GM10847 (cell line): ENCODE results near the gene MPZL2.

Experiments
- POLR2A ChIP-seq: IDR thresholded peaks from 2 replicates; pipeline ENCODE4 v1.6.1; 2011; ENCODE audit not compliant: insufficient read length; ENCODE audit errors: extremely low read depth

Gene MPZL2

DNA sequence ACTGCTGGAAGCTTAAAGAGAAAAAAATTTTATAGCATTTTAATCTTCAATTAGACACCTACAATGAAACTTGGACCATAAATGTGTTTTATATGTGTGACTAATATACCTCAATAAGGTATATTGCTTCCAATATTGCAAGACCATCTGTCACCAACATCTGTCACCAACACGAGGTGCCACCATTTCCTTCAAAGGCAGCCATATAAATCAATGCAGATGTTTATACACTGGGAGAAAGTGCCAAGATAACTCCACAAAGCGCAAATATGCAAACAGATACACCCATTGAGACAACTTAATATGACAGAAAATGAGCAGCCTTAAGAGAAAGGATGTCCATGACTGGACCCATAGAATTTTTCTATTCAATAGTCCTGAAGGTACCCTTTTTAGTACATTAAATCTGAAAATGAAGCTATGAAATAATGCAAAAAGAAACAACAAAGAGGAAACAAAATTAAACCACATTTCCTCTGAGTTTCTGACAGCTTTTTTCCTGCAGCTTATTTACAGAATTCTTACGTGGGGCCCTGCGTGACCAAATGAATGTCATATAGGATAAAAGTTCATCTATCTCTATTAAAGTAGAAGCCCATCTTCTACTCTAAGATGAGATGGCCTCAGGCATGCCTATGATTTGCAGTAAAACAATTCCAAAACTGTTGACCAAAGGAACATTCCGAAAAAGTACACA lies 24.4 kb downstream of the MPZL2 start:
- no peak for TF ChIP-seq POLR2A

DNA sequence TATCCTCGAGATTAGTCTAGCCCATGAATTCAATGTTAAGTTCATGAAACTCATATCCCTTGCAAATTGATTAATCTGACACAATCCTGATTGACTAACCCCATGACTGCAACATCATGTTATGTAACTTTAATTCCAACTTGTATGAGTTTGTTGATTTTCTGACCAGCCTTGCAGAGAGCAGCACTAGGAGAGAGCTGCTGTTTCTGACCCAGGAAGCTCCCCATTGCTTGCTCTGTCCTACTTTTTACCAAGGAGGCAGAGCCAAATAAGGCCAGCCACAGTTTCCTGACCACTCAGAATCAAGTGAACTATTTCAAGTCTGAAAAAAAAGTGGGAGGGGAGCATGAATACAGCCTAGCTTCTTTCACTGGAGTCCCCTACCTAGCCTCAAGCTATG lies 25.2 kb downstream of the MPZL2 start:
- TF ChIP-seq POLR2A: no peak

DNA sequence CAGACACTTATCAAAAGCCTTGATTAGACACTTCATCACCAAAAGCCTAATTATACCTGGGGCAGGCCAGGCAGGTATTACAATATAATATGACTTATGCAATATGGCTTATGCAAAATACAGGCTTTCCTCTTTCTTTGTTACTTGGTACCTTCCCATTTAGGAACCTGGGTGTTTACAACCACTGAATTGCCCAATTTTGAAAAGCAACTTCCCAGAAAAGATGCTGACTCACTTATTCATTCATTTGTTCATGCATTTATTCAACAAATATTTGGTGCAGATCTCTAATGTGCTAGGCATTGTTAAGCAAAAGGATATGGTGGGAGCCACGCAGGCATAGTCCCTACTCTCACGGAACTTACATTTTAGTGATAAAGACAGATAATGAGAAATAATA lies 25.7 kb downstream of the MPZL2 start:
- no peak for TF ChIP-seq POLR2A

DNA sequence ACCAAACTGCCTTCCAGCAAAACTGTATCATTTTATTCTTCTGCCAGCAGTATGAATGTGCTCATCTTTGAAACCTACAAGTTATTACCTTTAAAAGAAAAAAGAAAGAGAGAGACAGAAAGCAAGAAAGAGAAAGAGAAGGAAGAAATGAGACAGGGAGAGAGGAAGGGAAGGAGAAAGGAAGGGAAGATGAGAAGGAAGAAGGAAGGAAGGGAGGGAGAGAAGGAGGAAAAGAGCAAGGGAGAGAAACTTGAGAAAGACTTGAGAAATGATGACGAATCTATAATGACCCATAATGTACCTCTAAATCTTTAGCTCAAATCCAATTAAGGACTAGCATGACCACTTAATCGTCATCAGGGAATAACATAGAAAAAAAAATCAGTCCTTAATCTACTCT lies 27.9 kb downstream of the MPZL2 start:
- no peak for TF ChIP-seq POLR2A

DNA sequence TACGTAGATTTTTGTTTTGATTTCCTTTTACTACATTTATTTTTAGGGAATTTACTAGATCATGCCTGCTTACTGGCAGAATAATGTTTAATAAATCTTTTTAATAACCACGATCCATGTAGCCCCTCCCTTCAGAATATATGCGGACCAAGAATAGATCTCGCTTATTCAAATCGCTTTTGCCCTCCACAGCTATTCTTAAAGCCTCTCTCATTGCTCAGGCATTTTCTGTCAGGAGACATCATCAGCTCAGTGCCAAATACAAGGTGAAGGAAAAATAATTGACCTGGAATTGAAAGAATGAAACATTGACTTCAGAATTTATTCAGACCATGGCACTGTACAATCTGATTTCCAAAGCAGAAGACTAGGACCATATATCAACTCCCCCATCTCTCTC lies 29.3 kb downstream of the MPZL2 start:
- TF ChIP-seq POLR2A: no peak

DNA sequence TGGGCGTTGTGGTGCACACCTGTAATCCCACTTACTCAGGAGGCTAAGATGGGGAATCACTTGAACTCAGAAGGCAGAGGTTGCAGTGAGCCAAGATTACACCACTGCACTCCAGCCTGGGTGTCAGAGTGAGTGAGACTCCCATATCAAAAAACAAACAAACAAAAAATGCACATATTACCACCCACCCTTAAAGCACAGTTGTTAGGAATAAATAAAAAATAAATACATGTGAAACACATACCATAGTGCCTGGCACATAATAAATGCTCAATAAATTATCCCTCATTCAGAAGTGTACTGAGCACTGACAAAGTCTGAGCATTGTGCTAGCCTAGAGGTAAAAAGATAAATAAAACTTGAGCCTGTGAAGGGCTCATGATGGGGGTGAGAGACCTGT lies 30.2 kb downstream of the MPZL2 start:
- no peak for TF ChIP-seq POLR2A

DNA sequence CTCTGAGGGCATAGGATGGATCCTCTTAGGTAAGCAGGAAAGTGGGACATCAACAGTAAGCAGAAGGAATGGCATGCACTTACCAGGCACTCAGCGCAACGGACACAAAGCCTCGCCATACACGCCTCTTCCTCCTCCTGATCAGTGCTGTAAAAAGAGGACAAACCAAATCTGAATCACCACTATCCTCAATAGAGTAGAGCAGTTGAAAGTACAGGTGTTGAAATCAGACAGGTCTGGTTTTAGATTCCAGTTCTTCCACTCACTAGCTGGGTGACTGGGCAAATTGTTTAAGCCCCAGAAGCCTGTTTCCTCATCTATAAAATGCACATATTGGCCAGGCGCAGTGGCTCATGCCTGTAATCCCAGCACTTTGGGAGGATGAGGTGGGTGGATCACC lies 30.7 kb downstream of the MPZL2 start:
- no peak for TF ChIP-seq POLR2A

DNA sequence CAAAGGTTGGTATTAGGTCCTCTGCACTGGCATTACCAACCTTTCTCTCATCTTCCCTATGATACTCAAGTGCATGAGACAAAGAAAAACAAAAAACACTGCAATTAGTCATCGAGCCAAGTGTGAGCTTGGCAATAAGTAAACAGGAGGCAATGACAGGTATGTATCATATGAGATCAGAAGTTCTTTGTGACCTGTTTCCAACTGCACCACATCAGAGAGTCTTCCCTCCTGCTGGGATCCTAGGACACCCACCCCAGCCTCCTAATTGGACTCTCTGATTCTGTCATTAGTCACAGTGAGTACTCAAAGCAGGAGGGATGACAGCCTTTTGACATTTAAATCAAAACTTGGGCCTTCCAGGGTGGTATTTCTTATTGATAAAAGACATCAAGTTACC lies 31.4 kb downstream of the MPZL2 start:
- no peak for TF ChIP-seq POLR2A

DNA sequence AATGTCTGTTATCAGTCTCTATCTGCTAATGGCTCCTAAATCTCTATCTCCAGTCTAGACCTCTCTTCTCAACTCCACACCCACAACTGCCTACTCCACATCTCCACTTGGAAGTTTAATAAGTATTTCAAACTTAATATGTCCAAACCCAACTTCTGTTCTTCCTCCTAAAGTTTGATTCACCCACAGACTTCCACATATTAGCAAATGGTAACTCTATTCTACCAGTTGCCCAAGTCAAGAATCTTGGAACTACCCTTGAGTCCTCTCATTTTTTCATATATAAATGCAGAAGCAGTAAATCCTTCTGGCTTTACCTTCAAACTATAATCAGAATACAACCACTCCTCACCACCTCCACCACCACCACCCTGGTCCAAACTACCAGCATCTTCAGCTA lies 32.6 kb downstream of the MPZL2 start:
- no peak for TF ChIP-seq POLR2A

DNA sequence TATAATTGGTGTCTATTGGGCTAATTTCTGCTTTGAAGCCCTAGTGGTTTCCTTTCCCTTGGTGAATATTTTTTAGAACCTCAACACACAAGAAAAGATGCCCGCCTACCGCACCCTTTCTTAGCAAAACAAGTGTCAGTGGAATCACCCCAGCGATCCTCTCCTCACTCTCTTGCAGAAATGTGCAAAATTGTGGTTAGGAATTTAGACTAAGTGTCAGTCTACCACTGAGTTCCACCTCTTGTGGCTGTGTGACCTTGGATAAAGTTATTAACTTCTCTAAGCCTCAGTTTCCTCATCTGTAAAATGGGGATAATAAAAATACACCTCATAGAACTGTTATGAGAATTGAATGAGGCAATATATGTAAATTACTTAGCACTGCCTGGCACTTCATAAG lies 34.0 kb downstream of the MPZL2 start:
- no peak for TF ChIP-seq POLR2A

DNA sequence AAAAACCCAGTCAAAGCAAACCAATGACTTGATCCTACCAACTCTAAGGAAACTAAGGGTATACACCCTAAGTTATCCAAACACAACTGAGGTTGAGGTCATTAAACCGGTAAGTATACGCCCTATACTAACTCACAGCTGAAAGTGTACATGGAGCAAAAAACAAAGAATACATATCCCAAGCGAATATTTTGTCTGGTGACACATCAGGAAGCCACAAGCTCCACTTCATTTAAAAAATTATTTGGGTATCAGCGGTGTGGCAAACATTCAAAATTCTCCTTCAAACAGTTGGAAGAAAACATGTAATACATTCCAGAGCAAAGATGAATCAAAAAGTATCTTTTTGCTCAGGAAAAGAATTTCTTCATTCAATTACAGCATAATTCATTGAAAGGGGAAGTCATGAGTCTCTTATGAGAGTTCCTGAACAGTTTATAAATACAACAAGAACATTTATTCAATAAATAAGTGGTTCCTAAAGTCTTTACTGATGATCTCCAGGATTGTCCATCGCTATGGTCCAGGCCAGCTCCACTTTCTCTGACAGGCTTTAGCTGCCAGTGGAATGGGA lies 34.7 kb downstream of the MPZL2 start:
- TF ChIP-seq POLR2A: no peak

DNA sequence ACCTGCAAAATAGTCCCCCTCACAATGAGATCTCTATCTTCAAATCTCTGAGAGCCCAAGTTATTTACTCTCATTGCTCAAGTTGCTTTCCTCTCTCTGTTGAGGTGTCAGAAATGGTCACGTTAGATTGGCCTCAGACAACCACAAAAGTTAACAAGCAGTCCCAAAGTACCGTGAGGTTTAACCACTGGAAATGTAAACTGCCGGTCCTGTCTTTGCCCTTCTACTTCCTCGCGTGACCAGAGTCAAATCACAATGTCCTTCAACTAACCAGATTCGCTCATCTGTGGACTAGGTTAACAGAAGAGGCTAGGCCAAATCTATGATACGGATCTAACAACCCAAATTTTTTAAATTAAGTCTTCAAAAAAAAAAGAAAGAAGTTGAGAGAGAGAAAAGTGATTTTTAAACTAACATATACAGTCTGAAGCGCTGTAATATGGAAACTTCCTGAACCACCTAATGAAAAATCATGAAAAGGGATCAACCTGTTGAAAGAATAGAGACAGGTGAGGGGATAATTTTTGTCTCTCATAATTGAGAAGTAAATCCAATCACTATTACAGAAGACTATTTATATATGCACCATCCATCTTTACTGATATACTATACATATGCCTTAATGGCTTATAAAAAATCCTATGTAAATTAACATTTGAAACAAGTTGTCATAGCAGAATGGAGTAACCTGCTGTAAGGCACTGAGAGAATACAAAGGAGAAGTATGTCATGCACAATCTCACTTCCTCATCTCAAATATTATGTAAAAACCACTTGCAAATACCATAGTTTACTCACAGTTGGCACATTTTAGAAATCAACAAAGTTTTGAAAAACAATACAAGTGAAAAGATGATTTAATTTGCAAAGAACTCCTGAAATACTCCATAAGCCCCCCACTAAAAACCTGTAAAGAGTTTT lies 36.0 kb downstream of the MPZL2 start:
- no peak for TF ChIP-seq POLR2A

DNA sequence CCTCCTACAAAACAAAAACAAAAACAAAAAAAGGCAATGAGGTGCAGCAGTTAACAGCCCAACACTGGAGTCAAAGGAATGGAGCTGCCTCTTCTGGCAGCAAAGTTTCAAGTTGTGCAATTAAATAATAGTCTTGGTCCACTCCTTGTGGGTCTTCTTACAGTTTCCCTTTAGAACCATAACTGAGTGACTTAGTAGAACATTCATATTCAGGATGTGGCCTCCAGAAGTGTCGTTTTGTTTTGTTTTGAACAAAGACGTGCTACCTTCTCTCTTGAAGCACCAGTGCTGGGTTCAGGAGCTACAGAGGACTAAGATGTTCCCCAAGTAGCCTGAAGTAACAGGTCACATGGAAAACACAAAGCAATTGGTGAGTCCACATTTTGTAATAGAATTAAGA lies 37.3 kb downstream of the MPZL2 start:
- no peak for TF ChIP-seq POLR2A

DNA sequence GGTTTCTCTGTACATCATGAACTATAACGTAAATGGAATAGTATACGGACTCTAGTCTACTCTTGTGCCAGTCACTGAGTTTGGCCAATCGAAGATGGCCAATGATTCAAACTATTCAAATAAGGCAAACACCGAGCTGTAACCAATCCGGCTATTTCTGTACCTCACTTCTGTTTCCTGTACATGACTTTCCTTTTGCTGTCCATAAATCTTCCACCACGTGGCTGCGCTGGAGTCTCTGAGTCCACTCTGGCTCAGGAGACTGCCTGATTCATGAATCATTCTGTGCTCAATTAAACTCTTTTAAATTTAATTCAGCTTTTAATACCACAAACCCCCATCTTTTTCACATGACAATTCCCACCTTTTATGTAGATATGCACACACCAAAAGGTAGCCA lies 37.8 kb downstream of the MPZL2 start:
- TF ChIP-seq POLR2A: no peak

DNA sequence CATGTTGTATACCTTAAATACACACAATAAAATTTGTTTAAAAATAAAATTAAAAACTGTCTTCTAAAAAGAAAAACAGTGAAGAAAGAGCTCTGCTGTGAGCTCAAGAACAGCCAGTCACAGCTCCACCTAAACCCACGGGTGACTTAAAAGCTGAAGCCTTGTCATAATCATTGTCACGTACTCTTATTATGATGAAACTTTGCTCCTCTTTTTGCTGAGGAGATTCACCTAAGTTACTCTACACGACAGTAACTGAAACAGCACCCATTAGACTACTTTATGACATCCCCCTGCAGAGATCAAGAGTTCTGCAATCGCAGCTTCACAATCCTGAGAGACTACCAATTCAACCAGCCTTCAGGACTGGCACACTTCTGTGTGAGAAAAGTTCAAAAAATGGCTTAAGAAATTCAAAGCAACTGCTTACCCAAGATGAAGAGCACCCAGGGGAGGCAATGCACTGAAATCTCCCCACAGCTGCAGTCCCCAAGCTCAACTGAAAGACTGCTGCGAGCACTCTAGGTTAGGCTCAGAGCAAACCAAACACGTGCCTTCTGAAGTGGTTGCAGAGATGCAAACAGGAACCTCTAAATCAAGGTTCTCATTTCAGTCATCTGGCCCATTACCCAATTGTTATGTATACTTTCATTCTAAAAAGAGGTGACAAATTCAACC lies 39.4 kb downstream of the MPZL2 start, which contains the start of gene JAML:
JAML (minus strand) TSS at position 501 of the 678 bp plus-strand sequence. CDS start 10,145 bp downstream, outside the sequence.
- no peak for TF ChIP-seq POLR2A
